Measurements from ENCODE around the gene ACACA. TPM values are rescaled to one million over a fixed set of nuclear protein-coding genes. Genes with fewer than 3 reads are reported as not detected.

The ACACA gene
- polyA plus RNA-seq, 1 experiment: 26.9 TPM

- no peak for DNase-seq (ENCODE audit: low read depth)
These were observed 150.0 kb downstream of the ACACA start for GRCh38 chr17:37256627-37257026.

GRCh38 chr17:37255432-37255831, 151.2 kb downstream of the ACACA start:
- Histone ChIP-seq H3K27me3 (ENCODE audit: control insufficient read depth, insufficient read depth, low read length) (no peaks in the 10 kb centered on the region), H3K36me3 (ENCODE audit: control insufficient read depth, insufficient read depth, low read length) (no peaks in the 10 kb centered on the region; the same call in 1 of the 2 replicates), H3K4me3 (ENCODE audit: low read depth, low read length) (no peak overlapping the region)
- CTCF ChIA-PET: interaction anchor here (0.7 to 5.7 kb wide), 6 partner anchors 8 to 630 kb away, joined by 3 to 33 read pairs (median 4); partner anchors contain the start of gene C17orf78
- no peak for TF ChIP-seq CTCF (IDR thresholded peaks at IDR 0.05; ENCODE audit: insufficient read depth, low read depth, low read length)
- POLR2A ChIA-PET: no interaction called here
- DNase-seq (ENCODE audit: low read depth): no peak

More at GRCh38 chr17:37256627-37257026, 150.0 kb downstream of the ACACA start:
- Histone ChIP-seq H3K4me3 (ENCODE audit: low read depth, low read length) (no peak overlapping the region), H3K36me3 (ENCODE audit: control insufficient read depth, insufficient read depth, low read length) (no peaks in the 10 kb centered on the region; the same call in 1 of the 2 replicates), H3K27me3 (ENCODE audit: control insufficient read depth, insufficient read depth, low read length) (no peaks in the 10 kb centered on the region)
- CTCF ChIA-PET: interaction anchor here (5.7 kb wide), 1 partner anchor 16 kb away, joined by 33 read pairs; no protein-coding TSS in a partner anchor
- TF ChIP-seq CTCF (IDR thresholded peaks at IDR 0.05; ENCODE audit: insufficient read depth, low read depth, low read length): no peak
- POLR2A ChIA-PET: no interaction called here

- TF ChIP-seq CTCF (IDR thresholded peaks at IDR 0.05; ENCODE audit: insufficient read depth, low read depth, low read length): no peak
- Histone ChIP-seq H3K36me3 (ENCODE audit: control insufficient read depth, insufficient read depth, low read length) (peaks cover 8% of the 10 kb centered on the region), H3K27me3 (ENCODE audit: control insufficient read depth, insufficient read depth, low read length) (no peaks in the 10 kb centered on the region), H3K4me3 (ENCODE audit: low read depth, low read length) (no peak overlapping the region)
- ChIA-PET CTCF (interaction anchor here (0.9 to 1.0 kb wide), 2 partner anchors 8 to 126 kb away, joined by 4 read pairs; no protein-coding TSS in a partner anchor), POLR2A (no interaction called here)
- no peak for DNase-seq (ENCODE audit: low read depth)
These were observed 158.8 kb downstream of the ACACA start for GRCh38 chr17:37247825-37248224.

GRCh38 chr17:37246085-37246484, 160.6 kb downstream of the ACACA start:
- no peak for TF ChIP-seq CTCF (IDR thresholded peaks at IDR 0.05; ENCODE audit: insufficient read depth, low read depth, low read length)
- ChIA-PET CTCF (no interaction called here), POLR2A (no interaction called here)
- Histone ChIP-seq H3K36me3 (ENCODE audit: control insufficient read depth, insufficient read depth, low read length) (peaks cover 10% of the 10 kb centered on the region), H3K4me3 (ENCODE audit: low read depth, low read length) (no peak overlapping the region), H3K27me3 (ENCODE audit: control insufficient read depth, insufficient read depth, low read length) (no peaks in the 10 kb centered on the region)
- no peak for DNase-seq (ENCODE audit: low read depth)

GRCh38 chr17:37240381-37240780, 166.3 kb downstream of the ACACA start:
- no peak for TF ChIP-seq CTCF (IDR thresholded peaks at IDR 0.05; ENCODE audit: insufficient read depth, low read depth, low read length)
- no peak overlapping the region for H3K4me3 ChIP-seq (ENCODE audit: low read depth, low read length)
- H3K27me3 ChIP-seq (ENCODE audit: control insufficient read depth, insufficient read depth, low read length): no peaks in the 10 kb centered on the region
- ChIA-PET CTCF (interaction anchor here (0.7 to 5.2 kb wide), 21 partner anchors 8 to 638 kb away, joined by 3 to 39 read pairs (median 4); partner anchors contain the start of gene MRM1), POLR2A (no interaction called here)
- DNase-seq (ENCODE audit: low read depth): no peak
- H3K36me3 ChIP-seq (ENCODE audit: control insufficient read depth, insufficient read depth, low read length): peaks cover 6% of the 10 kb centered on the region

Data from BJ (cell line).